ENCODE data around the gene ACSS2.

ACSS2 gene

DNA sequence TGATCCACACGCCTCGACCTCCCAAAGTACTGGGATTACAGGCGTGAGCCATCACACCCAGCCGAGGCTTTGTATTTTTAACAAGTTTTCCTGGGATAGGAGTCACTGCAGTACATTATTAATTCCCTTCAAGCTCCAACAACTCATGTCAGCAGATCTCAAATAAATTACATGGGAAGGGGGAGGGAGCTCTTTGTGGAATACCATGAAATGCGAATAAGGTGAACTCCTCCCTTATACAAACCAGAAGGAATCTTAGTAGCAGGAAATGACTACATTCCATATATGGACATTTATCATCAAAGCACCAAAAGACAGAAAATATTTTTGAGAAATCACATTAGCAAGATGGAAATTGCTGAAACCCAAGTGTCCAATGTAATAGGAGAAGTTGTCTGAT, 76.3 kb downstream of the ACSS2 start:
- no peak for DNase-seq

DNA sequence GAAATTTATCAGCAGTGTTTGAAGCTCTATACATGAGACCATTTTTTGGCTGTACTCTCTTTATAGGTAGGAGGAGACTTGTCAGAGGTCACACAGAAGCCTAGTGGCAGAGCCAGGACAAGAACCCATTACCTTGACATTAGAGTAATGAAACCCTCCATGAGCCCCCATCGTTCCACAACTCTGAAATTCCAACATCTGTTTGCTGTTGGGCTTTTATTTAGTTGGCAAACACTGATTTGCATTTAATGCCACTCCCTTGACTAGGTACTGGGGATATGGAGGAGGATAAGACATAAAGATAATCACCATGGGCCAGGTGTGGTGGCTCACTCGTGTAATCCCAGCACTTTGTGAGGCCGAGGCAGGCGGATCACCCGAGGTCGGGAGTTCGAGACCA, 77.5 kb downstream of the ACSS2 start:
- no peak for DNase-seq

DNA sequence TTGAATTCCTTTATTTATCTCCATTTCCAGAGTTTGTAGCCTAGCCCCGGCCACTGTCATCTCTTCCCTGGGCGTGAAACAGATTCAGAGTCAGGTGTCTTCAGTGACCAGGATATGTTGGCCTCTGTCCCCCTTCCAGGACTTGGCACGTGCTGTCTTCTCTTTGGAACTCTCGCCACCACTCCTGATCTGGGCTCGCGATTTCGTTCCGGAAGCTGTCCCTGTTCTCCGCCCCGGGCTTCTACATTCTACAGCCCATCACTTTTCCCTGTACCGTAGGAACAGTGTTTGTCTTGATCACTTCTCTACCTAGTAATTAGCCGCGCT, 78.5 kb downstream of the ACSS2 start:
- peak; percentile 16 for DNase-seq

DNA sequence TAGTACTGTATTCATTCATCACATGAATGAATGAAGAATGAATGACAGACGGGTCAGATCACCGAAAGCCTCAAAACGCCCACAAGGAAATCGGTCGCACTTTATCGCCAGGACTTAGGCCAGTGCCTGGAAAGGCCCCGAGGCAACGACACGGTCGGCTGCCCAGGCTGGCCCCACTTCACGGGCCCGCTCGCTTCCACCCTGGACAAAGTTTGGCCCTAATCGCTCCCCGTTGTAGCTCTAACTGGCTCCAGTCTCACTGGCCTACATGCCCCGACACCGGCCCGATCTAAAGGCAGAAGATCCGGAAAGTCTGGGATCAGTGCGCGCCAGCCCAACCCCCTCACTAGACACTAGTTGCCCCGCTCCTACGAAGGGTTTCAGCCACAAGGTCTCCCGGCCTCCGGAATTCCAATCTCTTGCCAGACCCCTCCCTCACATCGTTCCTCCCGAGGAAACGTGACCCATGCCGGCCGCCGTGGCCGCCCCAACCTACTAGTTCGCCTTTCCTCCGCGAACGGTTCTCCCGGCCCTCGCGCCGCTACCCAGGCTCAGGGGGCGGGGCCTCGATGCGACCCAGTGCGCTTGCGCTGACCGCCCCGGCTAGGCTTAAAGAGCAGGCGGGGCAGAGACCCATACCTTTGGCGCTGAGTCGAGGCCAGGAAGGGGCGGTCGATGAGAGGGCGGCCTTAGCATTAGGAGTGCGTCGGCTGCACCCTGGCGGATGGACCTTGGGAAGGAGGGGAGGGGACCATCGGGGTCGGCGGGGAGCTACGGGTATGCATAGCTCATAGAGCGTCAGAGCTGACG, 79.0 kb downstream of the ACSS2 start, which contains the start of the genes GSS and MYH7B:
Gene GSS (minus strand): TSS at position 576 of the 810 bp plus-strand sequence. CDS start 3,954 bp downstream, outside the sequence.
Gene MYH7B (plus strand): TSS at position 638 of the 810 bp plus-strand sequence. CDS start 22,138 bp downstream, outside the sequence.
- DNase-seq, result peak; percentile 94

DNA sequence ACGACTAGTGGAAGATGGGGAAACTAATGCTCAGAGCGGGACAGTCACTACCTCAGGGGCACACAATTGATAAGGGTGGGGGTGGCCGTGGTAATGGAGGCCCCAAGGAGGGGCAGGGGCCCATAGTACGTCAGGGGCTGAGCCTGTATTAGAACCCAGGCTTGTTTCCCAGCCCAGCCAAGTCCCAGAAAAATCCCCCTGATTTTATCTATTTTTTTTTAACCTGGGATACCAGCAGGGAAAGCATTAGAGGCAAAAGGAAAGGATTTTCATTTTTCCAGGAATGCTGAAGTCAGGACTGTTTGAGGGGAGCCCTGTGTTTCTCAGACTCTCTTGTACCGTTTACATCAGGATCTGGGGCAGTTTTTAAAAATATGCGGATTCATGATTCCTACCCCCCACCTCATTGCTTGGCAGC, 79.6 kb downstream of the ACSS2 start:
- no peak for DNase-seq

DNA sequence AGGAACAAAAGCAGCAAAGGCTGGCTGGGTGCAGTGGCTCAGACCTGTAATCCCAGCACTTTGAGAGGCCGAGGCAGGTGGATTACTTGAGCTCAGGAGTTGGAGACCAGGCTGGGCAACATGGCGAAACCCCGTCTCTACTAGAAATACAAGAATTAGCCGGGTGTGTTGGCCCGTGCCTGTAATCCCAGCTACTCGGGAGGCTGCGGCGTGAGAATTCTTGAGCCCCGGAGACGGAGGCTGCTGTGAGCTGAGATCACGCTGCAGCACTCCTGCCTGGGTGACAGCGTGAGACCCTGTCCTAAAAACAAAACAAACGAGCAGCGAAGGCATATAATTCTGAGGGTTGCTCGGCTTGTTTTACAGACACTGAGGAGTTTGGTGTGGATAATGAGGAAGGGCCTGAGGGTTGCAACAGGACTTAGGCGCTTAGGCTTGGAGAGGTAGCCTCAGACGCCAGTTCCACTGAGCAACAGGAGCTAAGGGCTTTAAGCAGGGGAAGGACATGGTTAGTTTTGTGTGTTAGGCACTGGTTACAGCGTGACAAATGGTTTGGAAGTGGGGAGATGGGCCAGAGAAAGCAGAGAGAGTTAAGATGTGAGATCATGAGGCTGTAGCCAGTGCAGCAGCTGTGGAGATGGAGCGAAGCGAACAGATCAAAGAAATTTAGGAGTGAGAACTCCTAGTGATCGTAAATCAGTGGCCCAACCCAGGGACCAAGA, 80.5 kb downstream of the ACSS2 start:
- DNase-seq, result no peak

DNA sequence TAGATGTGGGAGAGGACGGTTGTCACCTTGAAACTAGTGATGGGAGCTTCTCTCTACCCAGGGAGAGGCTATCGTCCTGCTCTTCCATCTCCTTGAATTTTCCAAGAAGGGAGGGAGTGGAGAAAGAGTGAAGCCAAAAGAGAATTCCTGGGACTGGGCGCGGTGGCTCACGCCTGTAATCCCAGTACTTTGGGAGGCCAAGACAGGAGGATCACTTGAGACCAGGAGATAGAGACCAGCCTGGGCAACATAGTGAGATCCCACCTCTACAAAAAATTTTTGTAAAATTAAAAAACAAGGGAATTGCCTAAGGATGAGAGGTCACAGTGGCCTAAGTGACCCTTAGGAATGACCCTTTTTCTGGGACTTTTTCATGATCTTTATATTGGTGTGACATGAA, 88.1 kb downstream of the ACSS2 start:
- DNase-seq, result no peak

DNA sequence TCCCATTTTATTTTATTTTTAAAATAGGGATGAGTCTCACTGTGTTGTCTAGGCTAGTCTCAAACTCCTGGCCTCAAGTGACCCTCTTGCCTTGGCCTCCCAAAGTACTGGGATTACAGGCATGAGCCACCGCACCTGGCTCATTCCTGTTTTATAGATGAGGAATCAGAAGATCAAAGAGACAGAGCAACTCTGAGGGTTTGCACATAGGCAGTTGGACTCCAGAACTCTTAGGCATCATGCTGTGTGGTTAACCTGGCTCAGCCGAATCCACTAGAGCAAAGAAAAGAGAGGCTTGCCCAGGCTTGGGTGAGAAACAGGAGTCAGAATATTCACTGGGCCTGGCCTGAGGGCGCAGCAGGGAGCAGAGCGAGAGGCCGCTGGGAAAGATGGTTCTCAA, 88.6 kb downstream of the ACSS2 start:
- DNase-seq, result no peak

DNA sequence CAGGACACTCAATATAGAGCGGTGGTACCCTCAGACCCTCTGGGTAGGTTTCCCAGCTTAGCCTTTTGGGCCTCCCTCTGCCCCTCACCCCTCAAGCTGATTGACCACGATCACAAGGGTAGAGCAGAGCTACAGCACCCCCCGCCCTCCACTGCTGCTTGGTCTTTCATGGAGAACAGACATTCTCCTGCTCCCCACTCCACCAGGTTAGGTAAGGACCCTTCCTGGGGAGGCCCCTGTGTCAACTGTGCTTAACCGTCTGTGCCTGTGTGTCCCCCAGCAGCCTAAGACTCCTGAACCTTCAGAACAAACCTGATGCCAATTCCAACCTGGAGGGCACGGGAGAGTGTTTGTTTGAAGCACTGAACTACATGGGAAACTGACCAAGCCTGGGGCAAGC, 91.0 kb downstream of the ACSS2 start:
- DNase-seq, result no peak

DNA sequence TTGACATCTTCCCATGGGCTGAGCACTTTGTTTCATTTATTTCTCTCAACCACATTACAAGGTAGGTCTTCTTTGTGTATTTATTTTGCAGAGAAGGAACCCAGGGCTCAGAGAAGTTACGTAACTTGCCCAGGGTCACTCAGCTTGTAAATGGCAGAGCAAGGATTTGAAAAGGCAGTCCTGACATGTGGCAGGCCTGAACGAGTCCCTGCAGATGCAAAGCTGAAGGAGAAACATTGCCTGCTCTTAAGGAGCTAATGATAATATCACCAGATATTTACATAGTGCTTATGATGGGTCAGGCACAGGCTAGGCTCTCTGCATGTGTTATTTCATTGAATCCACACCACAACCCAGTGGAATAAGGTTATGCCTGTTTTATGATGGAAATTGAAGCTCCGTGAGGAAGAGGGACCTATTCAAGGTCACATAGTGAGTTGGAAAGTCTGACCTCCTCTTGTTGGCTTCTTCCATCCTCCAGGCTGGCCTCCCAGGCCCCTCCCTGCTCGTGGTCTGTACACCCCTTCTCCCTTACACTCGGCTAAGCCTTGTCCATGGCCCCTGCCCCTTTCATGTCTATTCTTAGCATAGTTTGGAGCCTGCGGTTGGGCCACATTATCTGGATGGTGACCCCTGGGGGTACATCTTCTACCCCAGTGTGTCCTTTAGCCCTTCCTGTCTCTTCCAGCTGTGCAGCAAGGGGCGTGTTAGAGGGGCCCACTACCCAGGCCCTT, 91.8 kb downstream of the ACSS2 start:
- no peak for DNase-seq

DNA sequence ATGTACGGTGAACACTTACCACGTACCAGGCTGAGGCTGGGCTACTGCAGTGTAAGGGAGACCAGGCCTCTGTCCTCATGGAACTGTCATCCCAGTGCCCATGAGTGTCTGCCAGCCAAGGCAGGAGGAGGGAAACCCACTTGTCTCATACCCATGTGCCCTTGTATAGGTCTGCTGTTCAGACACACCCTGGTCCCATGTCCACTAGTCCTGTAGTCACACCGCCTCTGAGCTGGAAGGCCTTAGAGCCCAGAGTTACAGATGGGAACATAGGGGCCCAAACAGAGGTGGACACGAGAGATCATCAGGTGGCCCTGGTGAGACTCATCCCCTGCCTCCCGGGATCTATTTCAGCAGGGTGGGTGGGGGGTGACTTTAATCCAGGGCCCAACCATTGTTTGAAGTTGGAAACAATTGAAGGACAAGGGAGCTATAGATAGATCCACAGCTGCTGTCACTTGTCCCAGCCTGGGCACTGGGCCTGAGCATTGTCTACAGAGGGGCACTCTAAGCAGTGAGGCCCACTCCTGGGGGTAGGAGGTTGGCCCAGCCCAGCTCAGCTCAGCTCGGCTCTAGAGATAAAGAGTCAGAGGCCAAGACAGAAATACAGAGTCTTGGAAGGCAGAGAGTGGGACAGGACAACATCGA, 93.9 kb downstream of the ACSS2 start:
- DNase-seq, result no peak

DNA sequence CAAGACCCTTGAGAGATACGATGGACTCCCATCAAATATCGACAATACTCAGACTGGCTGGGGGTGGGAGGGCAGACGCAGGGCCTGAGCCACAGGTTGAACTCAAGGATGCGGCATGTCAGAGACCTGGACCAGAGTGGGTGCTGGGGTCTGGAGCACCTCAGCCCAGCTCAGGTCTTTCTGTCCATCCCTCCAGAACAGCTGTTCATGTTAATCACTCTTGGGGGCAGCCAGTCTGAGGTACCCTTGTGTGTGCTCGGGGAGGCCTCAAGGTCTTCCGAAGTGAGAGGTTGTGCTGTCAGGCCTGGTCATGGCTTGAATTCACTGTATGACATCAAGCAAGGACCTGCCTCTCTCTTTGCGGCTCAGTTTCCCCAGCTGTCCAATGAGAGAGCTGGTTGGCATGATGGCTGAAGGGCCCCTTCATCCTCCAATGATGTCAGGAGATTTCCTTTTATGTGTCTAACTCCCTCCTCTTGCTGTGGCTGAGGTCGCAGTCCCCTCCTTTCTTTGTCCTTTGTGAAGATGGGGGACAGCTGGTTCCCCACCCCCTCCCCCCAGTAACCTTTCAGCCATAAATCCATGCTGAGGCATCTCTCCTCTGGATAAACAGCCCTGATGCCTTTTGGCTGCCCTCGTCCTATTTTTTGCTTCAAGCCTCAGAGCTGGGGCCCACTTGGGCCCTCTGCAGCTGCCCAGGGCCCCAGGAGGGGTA, 94.6 kb downstream of the ACSS2 start:
- no peak for DNase-seq

DNA sequence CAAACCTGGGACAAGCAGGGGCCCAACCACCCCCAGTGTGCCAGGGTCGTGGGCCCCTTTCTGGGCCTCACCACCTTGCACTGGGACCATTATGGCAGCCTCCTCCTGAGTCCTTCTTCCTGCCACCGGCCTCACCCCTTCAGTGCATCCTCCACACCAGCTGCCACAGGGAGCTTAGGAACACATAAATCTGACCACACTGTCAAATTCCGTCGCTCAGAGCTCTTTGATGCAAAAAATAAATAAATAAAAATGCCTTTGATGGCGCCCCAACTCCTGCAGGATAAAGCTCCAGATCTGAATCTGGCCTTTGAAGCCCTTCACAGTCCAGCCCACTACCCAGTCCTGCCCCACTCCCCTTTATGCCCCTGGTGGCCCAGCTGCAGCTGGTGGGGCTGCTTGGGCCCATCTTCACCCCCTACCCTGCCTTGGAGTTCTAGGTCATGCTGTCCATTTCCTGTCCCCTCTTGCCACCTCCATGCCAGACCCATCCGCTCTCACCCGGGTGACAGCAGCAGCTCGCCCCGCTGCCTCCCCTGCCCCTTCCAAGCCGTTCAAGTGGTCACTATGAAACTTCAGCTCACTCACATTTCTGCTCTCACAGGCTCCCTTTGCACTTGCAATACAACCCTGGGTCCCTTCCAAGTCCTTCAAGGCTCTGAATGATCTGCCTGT, 95.3 kb downstream of the ACSS2 start:
- no peak for DNase-seq

DNA sequence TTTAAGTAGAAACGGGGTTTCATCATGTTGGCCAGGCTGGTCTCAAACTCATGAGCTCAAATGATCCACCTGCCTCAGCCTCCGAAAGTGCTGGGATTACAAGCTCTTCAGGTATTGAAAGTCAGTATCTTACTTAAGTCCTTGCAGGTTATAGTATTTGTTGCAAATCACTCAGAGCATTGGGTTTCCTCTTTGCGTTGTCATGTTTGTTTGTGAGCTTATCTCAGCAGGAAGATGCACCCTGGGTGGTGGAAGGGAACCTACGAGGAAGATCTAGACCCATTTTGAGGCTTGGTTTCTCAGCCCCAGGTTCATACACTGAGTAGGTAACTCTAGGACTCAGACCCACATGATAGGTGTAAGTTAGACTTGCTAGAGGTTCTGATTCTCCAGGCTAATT, 97.8 kb downstream of the ACSS2 start:
- no peak for DNase-seq

DNA sequence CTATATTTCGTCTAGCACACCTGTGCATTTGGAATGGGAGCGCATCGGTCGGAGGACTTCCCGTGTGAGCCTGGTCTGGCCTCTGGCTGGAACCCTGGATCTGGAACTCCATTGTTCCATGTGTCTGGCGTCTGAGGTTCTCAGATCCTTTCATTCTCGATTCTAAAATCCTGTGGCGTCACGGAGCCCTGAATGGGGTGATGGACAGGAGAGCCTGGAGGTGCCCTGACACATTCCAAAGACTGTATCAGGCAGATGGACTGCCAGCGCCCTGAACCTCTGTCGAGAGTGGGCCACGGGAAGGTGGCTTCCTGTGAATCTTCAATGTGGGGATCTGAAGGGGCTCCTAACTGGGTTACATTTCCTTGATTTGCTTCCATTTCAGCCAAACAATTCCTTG, 99.9 kb downstream of the ACSS2 start:
- no peak for DNase-seq

Data from NCI-H774 (cell line).